Mucosa of descending colon (tissue), 3 donors: ENCODE measurements around the gene RPF1. TPM values are rescaled to one million over a fixed set of nuclear protein-coding genes. Genes with fewer than 3 reads are reported as not detected.

ENCODE experiments used
- ATAC-seq: fragments of 200-7000 bp; cut with Tn5 transposase; one replicate; pipeline ENCODE4 v1.9.1; 2020; ENCODE audit warnings: mild to moderate bottlenecking, moderate library complexity
- DNase-seq, 3 donors: peaks; one replicate each; pipeline ENCODE4 v3.0.0-alpha.2; 2020
- H3K36me3 ChIP-seq: fragments of 200-600 bp; one replicate; pipeline ENCODE4 v1.8.0; 2021; ENCODE audit warnings: low read depth, mild to moderate bottlenecking
- H3K4me1 ChIP-seq: fragments of 200-600 bp; one replicate; pipeline ENCODE4 v1.8.0; 2021; ENCODE audit warnings: low read depth, mild to moderate bottlenecking
- H3K4me3 ChIP-seq: fragments of 200-600 bp; one replicate; pipeline ENCODE4 v1.8.0; 2021; ENCODE audit warnings: mild to moderate bottlenecking
- H3K9me3 ChIP-seq: fragments of 200-600 bp; one replicate; pipeline ENCODE4 v1.8.0; 2021; ENCODE audit warnings: mild to moderate bottlenecking
- intact Hi-C, 2 donors: fragments of 100-400 bp; cut with DNase I in 1 of 2; cut with micrococcal nuclease in 1 of 2; formaldehyde crosslinking; loops; one replicate each; pipeline versions ENCODE4 v1.11.0 to v1.11.1; 2022; cut with DNase I, micrococcal nuclease
- total RNA-seq, 3 donors: library from RNA; stranded (reverse); fragmentation: NEBNext Ultra II Directional in 2 of 3; extraction: Animal tissue kit (Norgen Biotek cat#: 25700) in 2 of 3; gene quantifications; one replicate each; pipeline versions ENCODE4 v1.2.1 to v1.2.4, GENCODE V29; 2021 to 2023
- TF ChIP-seq, protein P1 (sequence below): fragments of 200-600 bp; IDR thresholded peaks from one replicate; pipeline ENCODE4 v1.8.0; 2022; ENCODE audit warnings: antibody characterized with exemption, mild to moderate bottlenecking
- donor health status: DM: no; HTN: no; CAD: no; lungs with moderate emphysema.
- donor health status: DM: no; HTN: no; CAD: no.
- donor health status: DM: no; HTN: yes; CAD: no.

Gene RPF1
- total RNA-seq, 3 donors from 2014 or later: 24.3 to 28.8 (median 25.8) TPM

DNA sequence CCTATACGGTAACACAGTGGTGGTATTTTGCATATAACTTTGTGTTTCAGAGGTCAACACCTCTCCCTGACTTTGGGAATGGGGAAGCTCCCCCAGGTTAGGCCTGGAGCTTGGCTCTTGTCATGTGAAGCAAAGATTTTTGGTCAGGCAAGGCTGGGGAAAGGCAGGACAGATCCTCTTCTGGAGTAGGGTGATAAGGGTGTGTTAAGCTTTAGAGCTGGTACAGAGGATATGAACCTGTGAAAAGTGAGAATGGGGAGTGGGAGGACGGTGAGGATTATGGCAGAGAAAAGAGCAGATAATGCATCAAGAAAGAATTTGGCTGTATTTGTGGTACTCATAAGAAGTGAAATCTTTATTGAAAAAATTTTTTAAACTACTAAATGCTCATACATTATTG, 2.3 kb downstream of the RPF1 start:
- ATAC-seq (no peak), DNase-seq (no peak)
- no peaks in the 10 kb centered on the region for H3K36me3 ChIP-seq
- TF ChIP-seq, protein P1, sequence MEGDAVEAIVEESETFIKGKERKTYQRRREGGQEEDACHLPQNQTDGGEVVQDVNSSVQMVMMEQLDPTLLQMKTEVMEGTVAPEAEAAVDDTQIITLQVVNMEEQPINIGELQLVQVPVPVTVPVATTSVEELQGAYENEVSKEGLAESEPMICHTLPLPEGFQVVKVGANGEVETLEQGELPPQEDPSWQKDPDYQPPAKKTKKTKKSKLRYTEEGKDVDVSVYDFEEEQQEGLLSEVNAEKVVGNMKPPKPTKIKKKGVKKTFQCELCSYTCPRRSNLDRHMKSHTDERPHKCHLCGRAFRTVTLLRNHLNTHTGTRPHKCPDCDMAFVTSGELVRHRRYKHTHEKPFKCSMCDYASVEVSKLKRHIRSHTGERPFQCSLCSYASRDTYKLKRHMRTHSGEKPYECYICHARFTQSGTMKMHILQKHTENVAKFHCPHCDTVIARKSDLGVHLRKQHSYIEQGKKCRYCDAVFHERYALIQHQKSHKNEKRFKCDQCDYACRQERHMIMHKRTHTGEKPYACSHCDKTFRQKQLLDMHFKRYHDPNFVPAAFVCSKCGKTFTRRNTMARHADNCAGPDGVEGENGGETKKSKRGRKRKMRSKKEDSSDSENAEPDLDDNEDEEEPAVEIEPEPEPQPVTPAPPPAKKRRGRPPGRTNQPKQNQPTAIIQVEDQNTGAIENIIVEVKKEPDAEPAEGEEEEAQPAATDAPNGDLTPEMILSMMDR: no peak
- no peak overlapping the region for H3K4me3 ChIP-seq
- peaks cover 14% of the 10 kb centered on the region for H3K4me1 ChIP-seq
- H3K9me3 ChIP-seq: no peaks in the 10 kb centered on the region
- intact Hi-C loops: no loop called here

DNA sequence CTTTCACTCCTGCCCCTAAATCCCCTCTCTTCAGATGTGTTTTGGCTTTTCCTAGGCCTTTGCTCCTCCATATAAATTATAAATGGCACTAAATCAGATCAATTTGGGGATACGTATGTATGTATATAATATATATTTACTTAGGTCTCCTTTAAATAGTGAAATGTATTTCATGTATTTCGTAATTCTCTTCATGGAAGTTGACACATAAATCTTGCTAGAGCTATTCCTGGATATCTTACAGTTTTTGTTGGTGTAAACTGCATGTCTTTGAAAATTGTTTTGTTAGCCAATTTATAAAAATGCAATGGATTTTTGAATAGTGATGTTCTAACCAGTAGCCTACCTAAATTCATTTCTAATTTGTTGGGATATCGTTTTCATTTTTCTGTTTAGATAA, 9.0 kb downstream of the RPF1 start:
- H3K9me3 ChIP-seq: no peaks in the 10 kb centered on the region
- H3K4me3 ChIP-seq: no peak overlapping the region
- intact Hi-C loops: no loop called here
- DNase-seq: no peak
- no peak for ATAC-seq
- TF ChIP-seq, protein P1: no peak
- H3K36me3 ChIP-seq: no peaks in the 10 kb centered on the region
- H3K4me1 ChIP-seq: no peaks in the 10 kb centered on the region

DNA sequence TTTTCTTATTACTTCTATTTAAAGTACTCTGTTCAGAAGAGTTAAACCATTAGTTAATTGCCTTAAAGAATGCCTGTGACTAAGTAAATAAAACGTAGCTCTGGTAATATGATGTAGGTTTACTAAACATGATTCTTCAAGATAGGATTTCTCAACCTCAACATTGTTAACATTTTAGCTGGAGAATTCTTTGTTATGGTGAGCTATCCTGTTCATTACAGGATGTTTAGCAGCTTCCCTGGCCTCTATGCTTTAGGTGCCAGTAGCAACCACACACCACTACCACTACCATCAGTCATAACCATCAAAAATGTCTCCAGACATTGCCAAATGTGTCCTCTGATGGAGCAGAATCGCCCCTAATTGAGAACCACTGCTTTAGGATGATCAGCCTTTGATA, 10.7 kb downstream of the RPF1 start:
- no peaks in the 10 kb centered on the region for H3K9me3 ChIP-seq
- TF ChIP-seq, protein P1: no peak
- no peaks in the 10 kb centered on the region for H3K4me1 ChIP-seq
- no peak for DNase-seq
- no peaks in the 10 kb centered on the region for H3K36me3 ChIP-seq
- ATAC-seq: no peak
- H3K4me3 ChIP-seq: no peak overlapping the region
- intact Hi-C loops: no loop called here

DNA sequence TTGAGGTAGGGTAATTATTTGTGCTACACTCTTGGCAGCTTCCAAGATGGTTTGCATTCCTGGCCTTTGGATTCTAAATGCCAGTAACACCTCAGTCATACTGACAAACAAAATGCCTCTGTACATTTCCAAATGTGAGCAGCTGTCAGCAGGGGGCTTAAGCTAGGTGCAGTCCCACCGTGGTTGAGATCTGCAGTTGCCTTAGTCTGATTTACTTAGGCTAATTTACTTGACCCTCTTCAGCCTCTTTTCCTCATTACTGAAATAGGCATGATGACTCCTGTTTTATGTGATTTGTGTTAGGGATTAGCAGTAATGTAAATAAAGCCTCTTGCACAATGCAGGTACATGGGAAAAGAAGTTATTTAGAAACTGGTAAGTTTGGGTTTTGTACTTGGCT, 13.7 kb downstream of the RPF1 start:
- no peak for ATAC-seq
- DNase-seq: no peak
- no peaks in the 10 kb centered on the region for H3K4me1 ChIP-seq
- no peaks in the 10 kb centered on the region for H3K36me3 ChIP-seq
- intact Hi-C loops: no loop called here
- no peak overlapping the region for H3K4me3 ChIP-seq
- H3K9me3 ChIP-seq: no peaks in the 10 kb centered on the region
- TF ChIP-seq, protein P1: no peak

DNA sequence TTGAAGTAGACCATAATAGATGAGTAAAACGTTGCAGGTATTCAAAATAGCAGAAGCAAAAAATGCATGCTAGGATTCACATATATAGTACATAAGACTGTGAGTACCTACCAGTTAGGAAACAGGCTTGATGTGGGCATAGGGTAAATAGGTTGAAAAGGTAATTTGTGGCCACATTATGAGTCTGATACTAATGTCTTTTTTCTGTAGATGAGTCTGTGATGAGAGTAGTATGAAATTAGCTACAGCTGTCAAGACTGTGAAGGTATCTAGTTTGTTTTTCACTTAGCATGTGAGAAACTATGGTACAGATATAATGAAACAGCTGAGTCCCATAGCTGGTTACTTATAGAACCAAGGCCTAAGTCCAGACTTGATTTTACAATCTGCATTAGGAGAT, 14.7 kb downstream of the RPF1 start:
- Histone ChIP-seq H3K36me3 (no peaks in the 10 kb centered on the region), H3K4me1 (no peaks in the 10 kb centered on the region), H3K9me3 (no peaks in the 10 kb centered on the region), H3K4me3 (no peak overlapping the region)
- intact Hi-C loops: no loop called here
- TF ChIP-seq, protein P1: no peak
- DNase-seq (no peak), ATAC-seq (no peak)

DNA sequence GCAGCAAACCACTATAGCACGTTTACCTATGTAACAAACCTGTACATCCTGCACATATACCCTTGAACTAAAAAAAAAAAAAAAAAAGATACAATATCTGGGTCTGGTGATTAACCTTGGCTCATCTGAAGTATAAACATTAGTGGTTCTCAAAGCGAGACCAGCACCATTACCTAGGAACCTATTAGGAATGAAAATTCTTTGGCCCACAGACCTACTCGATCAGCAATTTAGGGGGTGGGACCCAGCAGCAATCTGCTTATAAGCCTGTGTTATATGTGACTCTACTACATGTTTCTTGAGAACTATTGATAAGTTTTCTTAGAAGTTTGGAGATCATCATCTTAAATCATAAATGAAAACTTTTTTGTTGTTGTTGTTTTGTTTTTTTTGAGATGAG, 17.4 kb downstream of the RPF1 start:
- Histone ChIP-seq H3K4me1 (peaks cover 10% of the 10 kb centered on the region), H3K4me3 (no peak overlapping the region), H3K36me3 (no peaks in the 10 kb centered on the region), H3K9me3 (no peaks in the 10 kb centered on the region)
- intact Hi-C loops: no loop called here
- ATAC-seq: no peak
- TF ChIP-seq, protein P1: no peak
- DNase-seq: no peak
